ENCODE data around the gene FOXF1.

Gene FOXF1

DNA sequence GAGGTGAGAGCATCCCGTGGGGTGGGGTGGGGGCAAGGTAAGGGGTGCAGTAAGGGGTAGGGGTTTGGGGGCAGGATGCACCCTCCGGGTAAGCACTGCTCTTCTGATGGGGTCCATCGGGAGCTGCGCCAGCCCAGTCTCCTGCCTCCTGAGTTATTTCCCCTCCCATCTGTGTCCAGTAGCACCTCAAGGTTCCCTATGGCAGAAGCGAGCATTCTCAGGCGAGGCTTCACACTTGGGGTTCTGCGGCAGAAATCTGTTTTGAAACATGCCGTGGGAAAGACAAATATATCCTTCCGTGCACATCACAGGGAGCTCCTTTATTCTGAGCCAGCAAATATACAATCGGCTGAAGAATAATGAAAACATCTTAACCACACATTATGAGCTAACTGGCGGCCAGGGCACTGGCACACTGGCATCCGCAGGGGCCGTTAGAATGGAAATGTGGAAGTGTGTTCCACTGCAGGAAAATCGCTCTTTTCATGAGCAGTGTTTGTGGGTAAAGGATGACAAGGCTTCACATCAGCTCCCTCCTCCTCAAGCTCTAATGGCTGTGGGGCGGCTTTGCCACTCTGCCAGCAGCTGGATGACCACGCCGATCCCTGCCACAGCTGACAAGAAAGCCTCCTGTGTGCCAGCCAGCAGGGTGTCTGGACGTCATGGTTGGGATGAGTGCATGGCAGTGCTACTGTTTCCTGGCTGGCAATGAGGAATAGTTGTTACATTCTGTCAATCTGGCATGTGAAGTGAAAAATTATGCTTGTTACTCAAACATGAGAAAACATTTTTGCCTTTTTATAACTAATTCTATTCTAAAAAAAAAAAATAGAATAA lies 24.7 kb downstream of the FOXF1 start:
- DNase-seq (ENCODE audit: low spot score) = no peak

DNA sequence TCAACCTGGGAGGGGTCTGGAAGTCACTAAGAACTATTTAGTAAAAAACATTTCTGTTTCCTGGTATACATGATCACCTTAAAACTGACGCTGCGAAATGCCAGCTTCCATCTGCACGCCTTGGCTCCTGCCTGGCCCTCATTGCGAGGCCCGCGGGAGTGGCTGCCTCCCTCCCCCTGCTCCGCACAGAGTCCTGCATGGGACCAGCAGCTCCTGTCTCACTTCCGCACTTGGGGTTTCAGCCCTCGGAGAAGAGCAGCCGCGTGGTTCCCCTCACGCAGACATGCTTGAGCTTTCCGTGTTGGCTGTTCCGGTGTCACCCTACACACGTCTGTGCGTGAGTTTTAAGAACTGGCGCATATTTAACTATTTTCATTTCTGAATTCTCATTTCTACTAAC lies 26.3 kb downstream of the FOXF1 start:
- DNase-seq (ENCODE audit: low spot score) = no peak

DNA sequence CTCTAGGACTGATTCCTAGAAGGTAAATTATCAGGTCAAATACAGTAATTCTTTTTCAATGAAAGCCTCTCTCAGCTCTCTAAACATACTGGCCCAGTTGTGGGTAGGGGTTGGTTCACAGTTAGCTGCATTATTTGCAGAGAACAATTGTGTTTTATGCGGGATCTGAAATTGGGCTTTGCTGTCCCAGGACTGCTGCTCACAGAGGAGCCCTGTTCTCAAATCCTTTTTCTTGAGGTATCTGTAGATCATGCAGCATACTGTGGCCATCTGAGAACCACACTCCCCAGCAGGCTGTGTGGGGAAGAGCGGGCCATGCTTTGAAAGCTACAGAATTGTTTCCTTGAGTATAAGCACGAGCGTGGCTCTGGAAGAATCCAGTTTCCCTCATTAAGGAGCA lies 27.2 kb downstream of the FOXF1 start:
- DNase-seq (ENCODE audit: low spot score) = no peak

DNA sequence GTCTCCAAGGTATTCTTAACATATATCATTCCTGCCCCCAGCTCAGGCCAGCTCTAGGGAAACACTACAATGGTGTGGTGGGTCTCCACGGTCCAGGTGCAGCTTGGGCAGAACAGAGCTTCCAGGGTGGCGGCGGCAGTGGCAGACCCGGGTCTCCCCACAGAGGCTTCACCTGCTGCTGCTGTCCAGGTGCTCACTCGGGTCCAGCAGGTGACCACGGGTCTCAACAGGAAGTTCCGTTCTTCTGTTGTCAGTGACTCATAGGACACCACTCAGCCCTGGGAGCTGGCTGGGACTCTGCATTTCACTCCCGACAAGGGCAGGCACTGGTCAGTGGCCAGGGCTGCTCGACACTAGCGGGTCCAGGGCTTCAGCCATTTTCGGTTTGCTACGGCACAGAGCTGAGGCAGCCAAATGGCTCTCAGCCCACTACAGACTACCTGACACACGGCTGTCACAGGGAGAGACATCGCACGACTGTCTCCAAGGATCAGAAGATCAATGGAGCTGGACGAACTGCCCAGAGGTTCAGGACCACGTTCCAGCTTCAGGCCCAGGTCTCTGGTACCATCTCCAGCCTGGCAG lies 28.0 kb downstream of the FOXF1 start:
- DNase-seq (ENCODE audit: low spot score) = no peak

DNA sequence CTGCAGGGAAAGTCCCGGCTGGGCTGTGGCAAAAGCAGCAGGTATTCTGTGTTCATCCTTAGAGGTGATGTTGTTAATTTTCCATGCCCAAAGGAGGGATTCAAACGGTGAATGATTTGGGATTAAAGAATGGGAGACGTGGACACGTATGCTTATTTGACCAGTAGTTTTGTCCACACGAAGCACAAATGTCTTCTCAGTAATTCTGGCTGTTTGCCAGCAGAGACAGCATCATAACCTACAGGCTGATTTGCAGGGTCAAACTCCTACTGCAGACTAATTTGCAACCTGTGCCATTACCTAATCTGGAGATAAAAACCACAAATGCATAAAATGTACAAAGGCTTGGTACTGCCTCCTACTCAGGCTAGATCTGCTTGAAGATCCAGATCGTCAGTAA lies 30.6 kb downstream of the FOXF1 start:
- DNase-seq (ENCODE audit: low spot score) = no peak

DNA sequence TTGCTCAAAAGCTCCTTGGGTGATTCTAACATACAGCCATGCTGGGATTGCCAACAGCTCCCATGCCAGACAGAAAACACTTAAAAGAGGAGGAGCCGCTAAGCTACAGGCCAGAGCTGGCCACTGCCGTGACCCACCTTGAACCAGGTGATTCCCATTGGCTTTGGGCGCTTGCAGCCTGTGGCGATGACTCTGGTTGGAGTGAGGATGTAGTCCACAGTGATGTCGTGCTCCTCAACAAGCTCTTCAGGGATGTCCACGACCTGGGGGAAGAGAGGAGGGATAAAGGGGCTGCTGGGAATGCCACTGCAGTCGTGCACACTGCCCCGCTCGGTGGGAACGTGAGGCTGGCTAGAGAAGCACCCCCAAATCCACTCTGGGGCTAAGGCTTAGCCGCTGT lies 31.2 kb downstream of the FOXF1 start:
- DNase-seq (ENCODE audit: low spot score) = no peak

DNA sequence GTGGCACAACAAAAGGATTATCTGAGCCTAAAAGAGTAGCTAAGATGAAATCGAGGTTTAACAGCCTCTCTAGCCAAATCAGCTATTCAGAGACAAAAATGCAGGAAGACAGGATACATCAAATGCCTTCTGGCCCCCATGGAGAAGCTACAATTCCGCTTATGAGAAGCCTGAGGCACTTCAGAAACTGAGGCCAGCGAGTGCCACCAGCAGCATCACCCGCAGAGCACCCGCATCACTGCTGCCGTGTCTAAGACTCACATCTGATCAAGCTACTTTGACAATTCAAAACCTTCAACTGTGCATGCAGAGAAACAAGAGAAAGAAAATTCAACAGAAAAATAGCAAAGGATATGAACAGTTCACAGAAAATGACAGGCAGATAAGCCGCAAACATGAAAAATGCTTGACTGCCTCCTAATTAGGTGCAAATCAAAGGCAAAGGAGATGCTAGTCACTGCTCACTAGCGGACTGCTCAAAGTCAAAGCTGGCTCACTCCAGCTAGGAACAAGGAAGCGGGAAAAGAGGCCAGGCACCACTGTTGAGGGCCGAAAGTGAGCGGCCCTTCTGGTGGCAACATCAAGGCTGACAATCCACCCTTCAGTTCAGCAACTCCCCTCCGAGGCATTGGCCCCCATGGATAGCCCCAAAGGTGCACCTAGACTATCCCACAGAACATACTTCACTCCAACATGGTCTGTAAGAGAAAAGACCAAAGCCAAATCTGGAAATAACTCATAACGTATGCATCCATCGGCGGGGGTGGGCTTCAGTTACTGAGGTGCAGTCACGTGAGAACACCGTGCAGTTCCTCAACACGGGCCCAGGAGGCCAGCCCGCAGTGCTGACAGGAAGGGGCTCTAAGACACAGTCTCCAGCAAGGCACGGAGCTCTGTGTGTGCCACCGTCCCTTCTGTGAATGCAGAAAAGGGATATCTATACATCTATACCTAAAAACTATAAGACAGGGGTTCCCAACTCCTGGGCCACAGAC lies 32.7 kb downstream of the FOXF1 start:
- no peak for DNase-seq (ENCODE audit: low spot score)

DNA sequence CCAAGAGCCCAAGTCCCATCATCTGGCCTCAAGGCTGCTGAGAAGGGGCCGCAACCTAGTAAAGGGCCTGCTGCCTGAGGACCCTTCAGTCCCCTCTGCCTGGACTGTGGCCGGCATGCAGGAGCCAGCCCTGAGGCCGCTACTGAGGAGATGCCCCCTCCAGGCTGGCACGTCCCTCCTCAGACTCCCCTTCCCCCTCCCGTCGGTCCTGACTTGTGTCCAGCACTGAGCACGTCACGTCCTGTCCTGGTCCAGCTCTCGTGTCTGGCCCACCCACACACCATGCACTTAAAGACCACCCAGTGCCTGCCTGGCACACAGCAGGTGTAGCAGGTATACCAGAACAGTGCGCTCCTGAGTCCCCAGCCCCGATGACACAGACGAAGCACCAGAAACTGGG lies 35.2 kb downstream of the FOXF1 start:
- no peak for DNase-seq (ENCODE audit: low spot score)

DNA sequence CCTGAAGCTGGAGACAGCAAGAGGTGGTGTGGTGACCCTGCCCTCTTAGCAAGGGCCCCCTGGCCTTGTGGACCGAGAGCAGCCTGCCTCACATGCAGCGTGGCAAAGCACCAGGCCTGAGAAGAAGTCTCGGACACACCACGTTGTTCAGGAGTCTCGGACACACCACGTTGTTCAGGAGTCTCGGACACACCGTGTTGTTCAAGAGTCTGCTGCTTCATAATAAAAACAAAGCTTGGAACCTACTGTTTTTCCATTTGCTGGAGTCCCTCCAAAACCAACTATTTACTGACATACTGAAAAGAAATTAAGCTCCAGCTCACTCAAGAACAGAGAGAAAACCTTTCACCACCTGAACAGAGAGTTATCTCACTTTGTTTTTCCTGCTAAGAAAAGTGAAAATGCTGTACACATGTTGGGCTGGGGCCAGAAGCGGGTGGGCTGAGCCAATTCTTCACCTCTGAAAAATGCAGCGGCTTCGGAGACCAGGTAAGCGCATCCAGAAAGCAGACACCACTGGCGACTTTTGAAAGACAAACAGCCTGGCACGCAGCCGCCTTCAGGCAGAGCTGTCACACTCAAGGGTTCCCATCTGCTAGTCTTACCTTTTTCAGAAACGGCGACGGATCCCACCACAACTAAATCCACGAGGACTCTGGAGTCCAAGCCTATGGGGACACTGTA lies 35.8 kb downstream of the FOXF1 start:
- no peak for DNase-seq (ENCODE audit: low spot score)

DNA sequence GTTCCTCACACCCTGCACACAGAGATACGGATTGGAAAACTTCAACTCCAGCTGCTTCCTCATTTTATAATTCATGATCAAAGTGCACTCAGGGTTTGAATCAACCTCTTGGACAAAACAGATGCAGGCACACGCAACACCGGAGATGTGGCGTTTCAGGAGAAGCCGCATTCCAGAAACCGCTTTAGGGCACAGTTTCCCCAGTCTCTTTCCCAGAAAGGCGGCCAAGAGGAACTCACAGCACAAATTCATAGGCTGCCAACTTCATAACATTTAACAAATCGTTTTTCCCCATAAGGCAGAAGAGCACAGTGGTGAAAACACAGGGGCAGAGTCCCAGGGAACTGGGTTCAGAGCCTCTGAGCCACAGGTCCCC lies 36.3 kb downstream of the FOXF1 start:
- no peak for DNase-seq (ENCODE audit: low spot score)

DNA sequence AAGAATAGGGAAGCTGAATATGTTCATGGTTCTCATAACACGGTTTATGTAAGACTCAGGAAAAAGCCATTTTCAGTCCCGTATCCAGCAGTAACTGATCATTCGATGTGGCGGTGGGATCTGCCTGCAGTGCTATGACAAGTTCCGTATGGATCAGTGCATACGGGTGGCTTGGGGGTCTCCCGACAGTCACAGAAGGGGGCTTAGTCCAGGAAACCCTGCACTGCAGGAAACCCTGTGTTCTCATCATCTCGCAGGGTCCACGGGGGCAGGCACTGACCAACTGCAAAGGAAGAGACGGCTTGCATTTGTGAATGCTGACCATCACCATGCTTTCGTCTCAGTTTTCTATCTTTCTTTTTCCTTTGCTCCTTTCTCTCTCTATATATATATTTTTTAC lies 37.0 kb downstream of the FOXF1 start:
- no peak for DNase-seq (ENCODE audit: low spot score)

DNA sequence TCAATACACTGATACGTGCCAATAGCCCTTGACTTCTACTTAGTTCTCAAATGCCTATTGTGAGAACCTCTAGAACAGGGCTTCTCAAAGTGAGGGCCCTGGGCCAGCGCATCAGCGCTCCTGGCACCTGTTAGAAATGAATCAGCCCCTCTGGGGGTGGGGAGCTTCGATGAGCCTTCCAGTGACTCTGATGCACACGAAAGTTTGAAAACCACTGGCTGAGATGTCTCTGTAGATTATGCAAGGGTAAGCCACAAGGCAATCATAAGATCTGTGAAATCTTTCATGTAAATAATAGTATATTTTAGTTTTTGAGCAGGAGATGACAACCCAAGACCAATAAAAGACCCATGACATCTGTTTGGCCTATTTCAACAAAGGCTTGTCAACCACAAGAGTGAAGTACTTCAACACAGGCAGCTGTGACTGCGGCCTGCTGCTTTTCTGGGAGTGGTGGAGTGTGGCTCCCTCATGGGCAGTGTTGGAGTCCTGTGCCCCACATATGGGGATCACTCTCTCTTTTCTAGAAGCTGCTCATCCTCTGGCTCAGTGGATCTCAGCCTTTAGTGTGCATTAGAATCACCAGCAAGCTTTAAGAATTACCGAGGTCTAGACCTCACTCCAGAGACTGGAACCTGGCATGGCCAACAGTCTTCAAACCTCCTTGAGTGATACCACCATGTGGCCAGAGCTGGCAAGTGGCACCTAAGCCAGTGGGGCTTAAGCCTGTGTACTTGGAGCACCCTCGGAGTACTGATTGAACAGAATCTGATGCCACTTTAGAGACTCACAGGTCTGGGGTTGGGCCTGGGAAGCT lies 39.0 kb downstream of the FOXF1 start:
- DNase-seq (ENCODE audit: low spot score) = no peak

DNA sequence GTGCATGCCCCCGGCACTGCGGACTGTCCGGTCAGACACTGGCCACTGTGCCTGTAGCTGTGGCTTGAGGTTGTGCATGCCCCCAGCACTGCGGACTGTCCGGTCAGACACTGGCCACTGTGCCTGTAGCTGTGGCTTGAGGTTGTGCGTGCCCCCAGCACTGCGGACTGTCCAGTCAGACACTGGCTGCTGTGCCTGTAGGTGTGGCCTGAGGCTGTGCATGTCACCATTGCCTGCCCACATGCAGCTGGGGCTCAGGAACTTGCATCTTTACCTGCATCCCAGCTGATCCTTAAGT lies 39.5 kb downstream of the FOXF1 start:
- no peak for DNase-seq (ENCODE audit: low spot score)

DNA sequence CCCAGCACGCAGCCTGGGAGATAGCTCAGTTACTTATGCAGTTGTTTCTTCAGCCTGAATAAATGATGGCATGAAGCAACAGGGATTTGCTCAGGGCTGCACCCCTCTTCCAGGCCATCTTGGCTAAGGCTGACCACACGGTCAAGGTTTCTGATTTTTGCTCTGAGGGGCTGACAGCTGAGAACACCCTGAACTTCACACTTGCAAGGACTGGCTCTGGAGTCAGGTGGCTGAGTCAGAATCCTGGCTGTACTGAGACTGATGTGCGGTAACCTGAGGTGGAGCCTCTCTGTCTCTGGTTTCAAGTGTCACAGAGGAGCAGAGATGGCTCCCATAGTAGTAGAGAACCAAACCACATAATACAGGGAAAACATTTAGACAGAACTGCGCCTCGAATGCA lies 40.0 kb downstream of the FOXF1 start:
- DNase-seq (ENCODE audit: low spot score) = no peak

DNA sequence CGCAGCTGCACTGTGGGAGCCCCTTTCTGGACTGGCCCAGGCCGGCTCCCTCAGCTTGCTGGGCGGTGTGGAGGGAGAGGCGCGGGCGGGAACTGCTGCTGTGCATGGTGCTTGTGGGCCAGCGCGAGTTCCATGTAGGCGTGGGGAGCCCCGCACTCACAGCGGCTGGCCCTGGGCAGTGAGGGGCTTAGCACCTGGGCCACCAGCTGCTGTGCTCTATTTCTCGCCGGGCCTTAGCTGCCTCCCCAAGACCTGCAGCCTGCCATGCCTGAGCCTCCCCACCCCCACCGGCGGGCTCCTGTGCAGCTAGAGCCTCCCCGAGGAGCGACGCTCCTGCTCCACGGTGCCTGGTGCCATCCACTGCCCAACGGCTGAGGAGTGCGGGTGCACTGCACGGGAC lies 43.0 kb downstream of the FOXF1 start:
- DNase-seq (ENCODE audit: low spot score) = no peak

DNA sequence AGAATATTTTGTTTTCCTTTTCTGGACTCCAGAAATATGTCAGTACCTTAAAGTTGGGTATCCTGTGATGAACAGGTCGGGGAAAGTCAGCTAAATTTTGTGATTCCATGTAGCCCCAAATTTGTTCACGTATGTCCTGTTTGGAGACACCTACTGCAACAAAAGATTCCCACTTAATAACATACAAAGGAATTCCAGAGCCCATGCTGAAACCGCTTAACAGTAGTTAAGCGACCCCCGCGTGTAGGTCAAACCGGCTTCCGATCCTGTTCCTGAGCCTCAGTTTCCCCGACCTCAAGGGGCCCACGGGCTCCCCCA lies 44.2 kb downstream of the FOXF1 start:
- no peak for DNase-seq (ENCODE audit: low spot score)

DNA sequence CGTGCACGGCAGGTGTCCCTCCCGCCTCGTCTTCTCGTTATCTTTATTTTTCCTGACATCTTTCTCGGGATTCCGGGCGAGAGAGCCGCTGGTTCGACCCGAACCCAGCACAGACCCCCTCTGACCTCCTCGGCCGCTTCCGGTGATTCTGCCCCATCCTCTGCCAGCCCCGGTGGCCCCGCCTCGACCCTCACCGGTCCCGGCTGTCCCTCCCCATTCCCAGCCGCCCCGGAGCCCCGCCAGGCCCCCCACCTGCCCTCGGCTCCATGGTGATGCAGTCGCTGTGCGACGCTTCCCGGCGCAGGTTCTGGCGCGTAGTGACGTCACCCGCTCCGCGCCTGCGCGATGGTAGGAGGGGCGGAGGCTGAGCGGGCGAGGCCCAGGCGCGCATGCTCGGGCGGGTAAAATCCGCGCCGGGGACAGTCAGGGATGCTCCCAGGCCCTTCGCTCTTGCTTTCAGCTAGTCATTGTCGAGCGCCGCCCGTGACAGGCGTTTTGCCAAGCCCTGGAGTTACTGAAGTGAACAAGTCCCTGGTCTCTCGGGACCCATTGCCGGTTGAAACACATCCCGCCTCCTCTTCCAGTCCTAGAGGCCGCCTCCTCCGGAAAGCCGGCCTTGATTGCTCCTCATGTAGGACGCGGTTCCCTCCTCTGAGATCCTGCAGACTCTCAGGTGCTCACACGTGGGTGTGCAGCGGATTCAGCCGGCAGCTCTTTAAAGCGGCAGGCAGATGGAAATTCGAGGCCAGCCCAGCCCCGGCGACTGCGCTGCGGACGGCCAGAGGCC lies 44.8 kb downstream of the FOXF1 start, which contains the start of gene MTHFSD:
TSS of gene MTHFSD (minus strand) at position 319 of the 787 bp plus-strand sequence. CDS start at position 268, 51 bp downstream.
- DNase-seq (ENCODE audit: low spot score) = peak; percentile 100

DNA sequence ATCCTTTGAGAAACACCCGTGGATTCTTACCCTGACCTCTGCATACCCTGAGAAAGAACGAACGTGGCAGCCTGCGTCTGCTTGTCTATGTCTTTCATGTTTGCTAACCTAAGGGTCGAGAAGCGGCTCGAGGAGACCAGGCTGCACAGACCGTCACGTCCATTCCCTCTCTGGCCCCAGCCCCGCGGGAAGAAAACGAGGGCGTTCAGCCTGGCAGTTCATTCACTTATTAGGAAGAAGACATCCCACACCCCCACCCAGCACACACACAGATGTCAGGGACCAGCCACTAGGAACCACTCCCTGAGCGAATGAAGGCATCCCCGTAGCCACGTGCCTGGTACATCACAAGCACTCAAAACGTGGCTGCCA lies 45.4 kb downstream of the FOXF1 start:
- no peak for DNase-seq (ENCODE audit: low spot score)

DNA sequence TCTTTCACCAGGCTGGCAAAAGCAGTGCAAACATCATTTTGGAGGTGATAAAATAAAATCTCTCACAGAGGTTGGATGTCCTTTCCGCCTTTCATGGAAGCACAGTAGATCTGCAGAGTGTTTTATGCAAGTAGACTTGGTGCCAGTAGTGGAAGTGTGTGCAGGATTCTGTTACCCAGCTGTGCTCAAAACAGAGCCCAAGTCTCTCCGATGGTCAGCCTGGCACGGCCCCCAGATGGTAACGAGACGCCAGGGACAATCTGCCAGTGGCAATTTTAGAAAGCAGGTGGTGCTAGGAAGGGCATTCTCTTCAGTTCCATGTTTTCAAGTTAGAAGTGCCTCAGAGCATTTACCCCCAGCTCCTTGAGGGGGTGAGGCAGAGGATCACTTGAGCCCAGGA lies 46.2 kb downstream of the FOXF1 start:
- no peak for DNase-seq (ENCODE audit: low spot score)

DNA sequence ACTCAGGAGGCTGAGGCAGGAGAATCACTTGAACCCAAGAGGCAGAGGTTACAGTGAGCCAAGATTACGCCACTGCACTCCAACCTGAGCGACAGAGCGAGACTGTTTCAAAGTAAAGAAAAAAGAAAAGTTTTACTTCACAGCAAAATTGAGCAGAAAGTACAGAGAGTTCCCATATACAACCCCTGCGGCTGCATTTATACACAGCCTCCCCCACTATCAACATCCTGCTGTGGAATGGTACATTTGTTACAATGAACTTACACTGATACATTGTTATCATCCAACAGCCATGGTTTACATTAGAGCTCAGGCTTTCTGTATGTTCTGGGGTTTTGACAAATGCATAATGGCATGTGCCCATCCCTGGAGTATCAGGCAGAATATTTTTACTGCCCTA lies 47.3 kb downstream of the FOXF1 start:
- no peak for DNase-seq (ENCODE audit: low spot score)

Data from AG08396 (cell line).